DMS114 treated with DMSO at 0.1 percent for 48 hours (cell line): ENCODE results near the gene NRP2.

ENCODE experiments used
- DNase-seq: peaks from one replicate; lab custom pipeline; 2025; ENCODE audit not compliant: unreplicated experiment; lab: John Stamatoyannopoulos, UW

The NRP2 gene

GRCh38 chr2:205752296-205752820, 70.1 kb downstream of the NRP2 start:
- DNase-seq = no peak

- no peak for DNase-seq
Observed at GRCh38 chr2:205752924-205753323, 70.6 kb downstream of the NRP2 start.

DNA sequence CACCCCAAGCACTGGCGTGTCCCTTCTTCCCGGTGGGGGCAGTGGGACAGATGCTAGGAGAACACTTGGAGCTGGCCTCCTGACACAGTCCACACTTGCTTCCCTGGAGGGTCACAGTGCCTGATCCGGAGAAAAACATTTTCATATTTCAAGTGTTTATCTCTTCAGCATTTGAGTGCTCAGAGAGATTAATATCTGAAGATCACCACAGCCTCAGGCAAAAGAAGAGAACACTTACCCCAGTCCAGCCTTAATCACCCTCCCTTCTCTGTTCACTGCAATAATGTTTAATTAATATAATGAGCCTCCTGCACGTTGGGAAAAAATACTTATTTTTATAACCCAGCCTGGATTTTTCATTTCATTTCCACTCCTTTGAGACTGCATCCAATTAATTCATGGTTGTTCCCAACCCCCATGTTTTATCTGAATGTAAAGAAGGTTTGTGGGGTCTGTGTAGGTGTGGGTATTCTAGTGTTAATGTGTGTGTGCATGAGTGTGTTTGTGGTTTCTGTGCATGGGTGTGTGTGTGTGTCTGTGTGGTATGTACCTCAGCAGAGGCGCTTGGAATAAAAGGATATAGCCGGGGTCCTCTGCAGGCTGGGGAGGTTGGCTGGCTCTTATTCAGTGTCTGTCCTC, 72.1 kb downstream of the NRP2 start:
- no peak for DNase-seq

DNA sequence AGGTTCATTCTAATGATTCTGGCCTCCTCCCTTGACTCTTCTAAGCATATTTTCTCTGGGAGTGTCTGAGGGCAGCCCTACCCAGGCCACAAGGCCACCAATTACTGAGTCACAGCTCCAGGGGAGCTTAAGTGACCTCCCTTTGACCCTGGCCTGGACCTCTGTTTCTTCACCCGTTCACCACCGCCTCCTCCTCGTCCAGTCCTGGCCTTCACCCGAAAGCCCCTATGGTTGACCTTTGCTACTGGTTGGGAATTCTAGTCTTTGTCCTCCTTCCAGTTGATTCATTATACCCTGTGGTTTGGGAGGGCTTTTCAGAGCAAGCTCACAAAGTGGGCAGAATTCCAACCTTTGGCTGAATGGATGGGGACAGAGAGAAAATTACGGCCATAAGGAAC, 72.6 kb downstream of the NRP2 start:
- DNase-seq = no peak

- DNase-seq = no peak
Observed at GRCh38 chr2:205755923-205756322, 73.6 kb downstream of the NRP2 start.

DNA sequence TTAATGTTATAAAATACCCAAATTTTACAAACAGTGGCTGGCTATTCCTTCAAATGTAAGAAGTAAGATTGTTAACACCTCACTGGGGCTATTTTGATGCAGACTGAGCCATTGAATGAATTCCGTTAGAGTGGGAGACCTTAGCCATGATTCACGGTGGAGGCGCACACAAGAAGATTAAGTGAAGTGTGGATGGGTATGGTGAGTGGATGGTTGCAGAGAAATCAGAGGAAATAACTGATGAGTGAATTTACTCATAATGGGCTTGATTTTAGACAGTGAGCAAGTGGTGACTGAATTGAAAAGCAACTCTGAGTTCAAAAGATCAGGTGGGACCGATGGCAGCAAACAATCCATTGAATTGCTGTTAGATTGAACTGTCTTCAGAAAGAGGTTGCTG, 75.0 kb downstream of the NRP2 start:
- no peak for DNase-seq

DNA sequence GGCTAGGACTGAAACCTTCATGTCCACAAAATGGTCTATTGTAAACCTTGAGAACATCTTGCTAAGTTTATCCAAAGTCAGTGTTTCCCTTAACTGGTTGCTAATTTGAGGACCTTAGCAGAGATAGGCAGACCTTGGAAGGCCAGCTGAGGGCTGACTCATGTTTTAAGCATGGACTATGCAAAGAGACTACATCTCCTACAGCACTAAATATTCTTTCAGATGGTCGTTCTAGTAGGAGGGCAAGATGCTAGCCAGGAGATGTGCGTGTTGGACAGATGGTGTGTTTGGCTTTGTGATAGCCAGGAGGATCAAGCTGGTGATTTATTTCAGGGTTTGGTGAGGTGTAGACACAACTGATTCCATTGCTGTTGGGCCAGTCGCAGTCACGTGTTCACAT, 75.8 kb downstream of the NRP2 start:
- DNase-seq = no peak

DNA sequence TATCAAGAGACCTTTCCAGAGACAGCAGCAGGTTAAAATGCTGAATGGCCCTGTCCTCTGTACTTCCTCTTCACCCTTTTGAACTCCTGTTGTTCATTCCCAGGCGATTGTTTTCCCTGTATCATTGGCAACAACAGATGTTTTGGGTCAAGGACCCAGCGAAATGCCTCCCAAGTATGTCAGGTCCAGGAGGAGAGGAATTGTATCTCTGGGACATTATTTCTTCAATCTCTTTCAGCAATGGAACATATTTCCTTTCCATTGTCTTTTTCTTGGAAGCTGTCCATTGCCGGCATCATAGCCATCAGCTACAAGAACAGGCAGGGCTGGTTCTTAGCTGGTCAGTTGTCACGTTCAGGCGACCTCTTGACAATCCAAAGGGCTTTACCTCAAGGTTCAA, 76.2 kb downstream of the NRP2 start:
- DNase-seq = no peak

- no peak for DNase-seq
Observed at GRCh38 chr2:205759257-205759656, 77.0 kb downstream of the NRP2 start.

GRCh38 chr2:205759732-205760131, 77.4 kb downstream of the NRP2 start:
- DNase-seq = no peak

GRCh38 chr2:205760157-205760556, 77.9 kb downstream of the NRP2 start:
- DNase-seq = no peak

DNA sequence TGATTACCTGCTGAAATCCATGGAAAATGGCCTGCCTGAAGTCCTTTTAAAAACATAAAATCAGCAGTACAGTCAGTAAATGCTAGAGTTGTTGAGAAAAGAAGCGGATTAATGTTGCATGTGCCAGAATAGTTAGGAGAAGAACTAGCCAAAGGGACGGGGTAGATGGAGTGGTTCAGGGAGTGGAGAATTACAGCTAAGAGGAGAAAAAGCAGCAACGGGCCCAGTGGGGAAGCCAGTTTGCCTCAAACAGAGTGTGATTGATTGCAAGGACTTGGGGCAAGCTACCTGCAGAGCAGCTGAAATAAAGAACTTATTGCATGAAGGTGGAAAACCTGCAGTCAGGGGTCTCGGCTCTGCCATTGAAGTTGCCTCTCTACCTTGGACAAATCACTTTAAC, 79.1 kb downstream of the NRP2 start:
- DNase-seq = no peak

GRCh38 chr2:205762881-205763280, 80.6 kb downstream of the NRP2 start:
- no peak for DNase-seq

DNA sequence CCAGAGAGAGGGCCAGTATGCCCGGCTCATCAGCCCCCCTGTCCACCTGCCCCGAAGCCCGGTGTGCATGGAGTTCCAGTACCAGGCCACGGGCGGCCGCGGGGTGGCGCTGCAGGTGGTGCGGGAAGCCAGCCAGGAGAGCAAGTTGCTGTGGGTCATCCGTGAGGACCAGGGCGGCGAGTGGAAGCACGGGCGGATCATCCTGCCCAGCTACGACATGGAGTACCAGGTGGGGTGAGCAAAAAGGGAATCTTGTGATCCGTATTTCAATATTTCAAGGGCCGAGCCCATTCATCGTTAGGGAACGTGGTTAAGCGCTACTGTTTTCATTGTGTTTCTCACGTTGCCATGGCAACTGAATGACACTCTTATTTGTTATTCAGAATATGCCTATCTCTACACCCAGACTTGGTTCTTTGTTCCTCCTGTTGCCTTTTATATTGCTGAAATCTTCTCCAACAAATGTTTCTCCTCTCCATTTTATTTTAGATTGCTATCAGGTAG, 81.5 kb downstream of the NRP2 start:
- DNase-seq = no peak

DNA sequence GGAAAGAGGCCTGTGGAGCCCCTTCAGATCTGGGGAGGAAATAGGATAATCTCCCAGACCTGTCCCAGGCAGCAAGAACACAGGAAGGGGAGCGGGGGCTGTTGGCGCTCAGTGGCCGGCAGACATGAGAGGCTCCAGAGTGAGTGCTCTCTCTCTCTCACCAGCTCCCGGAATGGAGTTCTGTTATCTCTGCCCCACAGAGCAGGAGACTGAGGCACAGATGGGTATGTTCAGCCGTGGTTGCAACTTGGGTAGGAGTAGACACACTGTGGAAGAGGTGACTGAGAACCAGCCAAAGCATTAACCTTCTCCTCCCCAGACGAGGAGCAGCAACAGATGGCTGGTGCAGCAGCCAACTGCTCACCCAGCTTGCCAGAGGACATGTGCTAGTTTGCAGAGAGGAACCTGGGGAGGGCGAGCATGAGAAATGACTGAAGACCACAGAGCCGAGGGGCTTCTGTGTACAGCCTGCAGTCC, 82.0 kb downstream of the NRP2 start:
- no peak for DNase-seq

GRCh38 chr2:205765151-205765550, 82.8 kb downstream of the NRP2 start:
- DNase-seq = no peak

GRCh38 chr2:205766779-205767359, 84.6 kb downstream of the NRP2 start:
- DNase-seq = peak; percentile 48

DNA sequence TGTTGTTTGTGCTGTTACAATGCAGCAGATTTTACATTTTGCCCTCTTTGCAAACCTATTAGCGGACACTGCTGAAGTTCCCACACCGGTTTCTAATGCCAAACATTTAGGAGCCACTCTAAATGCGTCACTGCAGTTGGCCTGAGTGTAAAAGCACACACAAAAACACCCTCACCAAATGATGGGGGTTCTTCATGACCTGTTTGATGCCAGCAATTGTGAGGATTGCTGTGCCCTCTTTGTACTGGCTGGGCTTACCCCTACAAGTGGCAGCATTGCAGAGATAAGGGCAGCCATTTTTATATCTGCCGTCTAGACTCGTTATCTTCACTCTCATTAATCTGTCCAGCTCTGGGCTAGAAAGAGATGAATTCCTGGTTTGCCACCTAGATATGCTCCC, 85.3 kb downstream of the NRP2 start:
- DNase-seq = no peak

DNA sequence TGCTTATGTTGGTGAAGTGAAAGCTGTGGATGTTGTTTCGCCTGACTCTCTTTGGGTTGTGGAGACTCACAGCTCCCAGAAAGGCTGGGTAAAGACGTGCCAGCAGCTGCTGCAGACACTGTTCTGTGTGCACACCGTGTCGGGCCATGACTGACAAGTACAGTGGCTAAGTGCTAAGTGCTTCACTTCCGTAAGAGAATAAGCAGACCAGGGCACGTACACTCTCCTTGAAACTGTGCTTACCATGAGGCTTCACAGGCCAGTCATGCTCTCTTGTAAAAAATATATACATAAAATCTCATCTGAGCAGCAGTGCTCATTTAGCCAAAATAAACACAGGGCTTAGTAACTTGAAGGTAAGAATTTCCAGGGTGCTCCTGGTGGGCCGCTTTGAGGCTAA, 86.0 kb downstream of the NRP2 start:
- DNase-seq = no peak

- no peak for DNase-seq
Observed at GRCh38 chr2:205768815-205769494, 86.7 kb downstream of the NRP2 start.

GRCh38 chr2:205769495-205769850, 87.2 kb downstream of the NRP2 start:
- DNase-seq = no peak

DNA sequence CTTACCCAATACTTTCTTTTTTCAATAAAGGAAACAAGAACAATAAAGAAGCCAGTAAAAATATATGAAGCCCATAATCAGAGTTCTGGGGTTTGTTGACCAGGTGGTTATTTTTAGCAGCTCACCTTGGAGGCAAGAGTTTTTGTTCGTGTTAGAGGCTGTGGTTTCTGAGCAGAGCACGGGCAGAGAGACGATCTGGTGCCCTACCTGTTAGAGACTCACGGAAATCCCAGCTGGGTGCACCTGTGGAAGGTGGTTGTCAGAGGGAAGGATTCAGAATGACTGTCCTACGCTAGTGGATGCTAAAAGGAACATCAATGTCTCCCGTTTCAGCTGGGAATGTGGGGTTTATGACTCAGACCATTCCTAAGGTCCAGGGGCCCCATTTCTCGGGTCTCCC, 87.6 kb downstream of the NRP2 start:
- DNase-seq = no peak
